Middle frontal gyrus (tissue), 1 donor: ENCODE data around the gene CXCR3.
"Not testable (repeated sequence)": the region's sequence is repeated elsewhere in the genome, so short reads cannot be mapped to it uniquely, and the experiment has no call there.

Source experiments
- DNase-seq: peaks from one replicate; pipeline ENCODE4 v3.0.0-alpha.2; 2015; ENCODE audit warnings: low spot score; ENCODE audit errors: extremely low spot score

The CXCR3 gene

DNA sequence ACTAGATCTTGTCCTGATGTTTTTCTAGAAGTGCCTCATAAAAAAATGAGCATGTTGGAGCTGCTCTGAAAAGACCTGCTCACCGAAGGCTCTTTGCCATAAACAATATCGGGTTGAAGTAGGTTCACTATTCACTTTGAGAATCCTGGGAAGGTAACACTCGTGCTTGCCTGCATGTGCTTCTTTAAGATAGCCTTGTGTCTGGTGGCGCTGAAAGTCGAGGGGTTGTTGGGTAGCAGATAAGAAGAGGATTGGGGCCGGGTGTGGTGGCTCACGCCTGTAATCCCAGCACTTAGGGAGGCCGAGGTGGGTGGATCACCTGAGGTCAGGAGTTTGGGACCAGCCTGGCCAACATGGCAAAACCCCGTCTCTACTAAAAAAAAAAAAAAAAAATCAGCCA is 6.6 kb downstream of the CXCR3 start:
- DNase-seq = not testable (repeated sequence)

DNA sequence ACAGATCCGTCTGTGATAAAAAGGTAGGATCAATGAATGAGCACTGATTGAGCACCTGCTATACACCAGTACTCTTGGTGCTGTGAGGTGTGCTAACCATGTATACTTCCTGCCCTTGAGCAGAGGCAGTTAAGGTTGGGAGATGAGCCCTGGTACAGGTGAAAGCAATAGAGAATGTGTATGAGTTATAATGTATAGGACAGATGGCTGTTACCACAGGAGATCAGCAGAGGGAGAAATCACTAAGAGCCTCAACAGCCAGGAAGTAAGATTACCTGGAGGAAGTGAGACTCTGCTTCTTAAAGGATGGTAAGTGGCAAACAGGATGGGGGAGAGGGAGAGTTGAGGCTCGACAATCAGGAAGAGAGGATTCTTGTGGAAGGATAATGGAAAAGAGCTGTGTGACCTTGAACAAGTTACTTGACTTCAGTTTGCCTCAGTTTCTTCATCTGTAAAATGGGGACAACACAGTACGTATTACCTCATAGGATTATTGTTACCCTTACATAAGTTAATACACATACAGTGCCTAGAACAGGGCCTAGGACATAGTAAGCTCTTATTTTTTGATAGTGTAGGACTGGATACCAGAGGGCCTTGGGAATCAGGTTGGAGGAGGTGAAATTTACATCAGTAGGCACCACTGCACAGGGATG is 9.1 kb downstream of the CXCR3 start:
- no peak for DNase-seq

DNA sequence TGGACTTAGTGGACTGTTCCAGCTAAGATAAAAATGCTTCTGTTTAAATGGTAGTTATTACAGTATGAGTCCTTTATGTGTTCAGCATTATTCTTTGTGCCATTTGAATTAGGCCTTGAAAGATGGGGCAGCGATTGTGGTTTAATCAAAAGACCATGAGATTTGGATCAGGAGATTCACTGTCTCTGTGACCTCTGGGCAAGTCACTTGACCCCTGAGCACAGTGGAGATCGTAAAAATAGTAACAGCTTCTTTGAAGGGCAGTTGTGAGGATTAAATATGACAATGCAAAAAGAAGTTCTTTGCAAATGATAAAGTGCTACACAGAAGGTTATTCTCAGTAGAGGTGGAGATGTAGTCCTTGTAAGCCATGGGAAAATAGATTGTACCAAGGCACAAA is 10.8 kb downstream of the CXCR3 start:
- DNase-seq = no peak

DNA sequence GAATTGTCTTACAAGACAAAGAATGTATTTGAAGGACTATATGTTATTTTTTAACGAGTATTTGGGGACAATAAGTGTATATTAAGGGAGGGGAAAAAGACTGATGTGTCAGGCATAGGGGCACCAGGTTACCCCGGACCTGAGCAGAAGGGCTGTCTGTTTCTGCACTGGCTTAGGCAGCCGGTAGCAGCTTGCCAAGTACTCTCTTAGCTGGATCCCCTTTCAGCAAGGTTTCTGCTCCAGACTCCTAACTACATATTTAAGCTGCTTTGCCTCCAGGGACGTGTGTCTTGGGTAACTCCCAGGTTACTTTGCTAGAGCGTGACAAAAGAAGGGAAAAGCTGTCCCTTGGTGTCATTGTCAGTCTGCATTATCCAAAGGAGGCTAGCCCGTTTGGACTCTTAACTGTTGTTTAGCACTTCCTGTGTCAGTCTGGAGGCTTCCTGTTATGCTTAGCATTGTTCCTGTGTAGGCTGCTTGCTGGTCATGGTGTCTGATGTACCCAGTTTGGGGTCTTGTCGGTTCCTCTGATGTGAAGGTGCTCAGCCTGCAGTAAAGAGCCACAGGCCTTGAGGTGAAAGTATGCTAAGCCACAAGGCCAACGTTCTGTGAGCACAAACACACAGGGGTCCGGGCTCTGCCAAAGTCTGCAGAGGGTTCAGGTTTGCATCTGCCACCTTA is 11.6 kb downstream of the CXCR3 start:
- no peak for DNase-seq

DNA sequence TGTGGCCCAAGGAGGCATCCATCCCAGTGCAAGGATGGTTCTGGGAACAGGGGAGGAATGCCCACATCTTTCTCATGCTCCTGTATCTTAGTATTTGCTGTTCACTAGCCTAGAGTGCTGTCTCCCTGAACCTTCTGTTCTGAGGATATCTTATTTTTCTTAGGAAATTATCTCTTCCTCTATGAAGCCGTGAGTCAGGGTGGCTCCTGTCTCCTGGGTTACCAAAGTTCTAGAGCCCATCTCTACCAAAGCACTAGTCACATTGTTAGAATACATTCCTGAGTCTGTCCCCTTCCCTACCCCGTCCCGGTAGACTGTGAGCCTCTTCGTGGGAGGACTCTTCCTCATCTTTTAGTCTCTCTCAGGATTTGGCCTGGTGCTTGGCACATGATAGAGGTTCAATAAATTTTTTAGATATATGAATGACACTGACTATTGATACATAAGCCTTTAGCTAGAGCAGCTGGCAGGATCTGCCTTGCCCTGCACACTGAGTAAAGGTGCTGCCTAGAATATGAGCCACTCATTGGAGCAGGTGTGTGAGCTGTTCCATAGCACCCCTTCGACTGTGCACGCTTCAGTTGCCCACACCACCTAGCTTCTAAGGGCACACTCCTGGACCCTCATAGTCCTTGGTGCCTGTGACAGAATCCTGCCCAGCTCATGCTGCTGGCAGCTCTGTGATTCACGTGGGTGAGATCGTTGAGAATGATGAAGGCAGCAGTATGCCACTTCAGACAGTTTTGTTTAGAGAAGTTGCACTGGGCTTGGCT is 13.3 kb downstream of the CXCR3 start:
- DNase-seq = no peak

DNA sequence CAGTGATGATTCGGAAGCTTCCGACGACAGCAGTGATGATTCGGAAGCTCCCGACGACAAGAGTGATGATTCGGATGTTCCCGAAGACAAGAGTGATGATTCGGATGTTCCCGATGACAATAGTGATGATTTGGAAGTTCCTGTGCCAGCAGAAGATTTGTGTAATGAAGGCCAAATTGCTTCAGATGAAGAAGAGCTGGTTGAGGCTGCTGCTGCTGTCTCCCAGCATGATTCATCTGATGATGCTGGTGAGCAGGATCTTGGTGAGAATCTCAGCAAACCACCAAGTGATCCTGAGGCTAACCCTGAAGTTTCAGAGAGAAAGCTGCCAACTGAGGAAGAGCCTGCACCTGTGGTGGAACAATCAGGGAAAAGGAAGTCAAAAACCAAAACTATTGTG is 14.2 kb downstream of the CXCR3 start:
- DNase-seq = no peak

DNA sequence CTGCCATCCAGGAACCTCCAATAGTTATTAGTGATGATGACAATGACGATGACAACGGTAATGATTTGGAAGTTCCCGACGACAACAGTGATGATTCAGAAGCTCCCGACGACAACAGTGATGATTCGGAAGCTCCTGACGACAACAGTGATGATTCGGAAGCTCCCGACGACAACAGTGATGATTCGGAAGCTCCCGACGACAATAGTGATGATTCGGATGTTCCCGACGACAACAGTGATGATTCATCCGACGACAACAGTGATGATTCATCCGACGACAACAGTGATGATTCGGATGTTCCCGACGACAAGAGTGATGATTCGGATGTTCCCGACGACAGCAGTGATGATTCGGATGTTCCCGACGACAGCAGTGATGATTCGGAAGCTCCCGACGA is 14.7 kb downstream of the CXCR3 start:
- no peak for DNase-seq

DNA sequence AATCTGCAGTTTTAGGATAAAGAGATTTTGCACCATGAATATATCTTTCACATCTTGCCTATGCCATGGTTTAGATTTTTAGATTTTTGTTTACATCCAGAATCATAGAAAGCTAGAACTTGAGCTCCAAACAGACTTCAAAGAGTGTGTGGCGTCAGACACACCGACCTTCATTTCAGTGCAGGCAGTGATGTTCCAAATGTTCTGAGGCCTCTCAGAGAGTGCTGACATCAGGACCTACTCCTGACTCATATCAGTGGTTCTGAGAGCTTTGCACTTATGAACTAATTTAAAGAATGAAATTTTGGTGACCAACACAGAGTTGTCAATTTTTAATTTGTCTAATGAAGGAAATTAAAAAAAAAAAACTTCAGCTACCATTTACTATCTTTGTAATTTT is 18.3 kb downstream of the CXCR3 start:
- DNase-seq = no peak

DNA sequence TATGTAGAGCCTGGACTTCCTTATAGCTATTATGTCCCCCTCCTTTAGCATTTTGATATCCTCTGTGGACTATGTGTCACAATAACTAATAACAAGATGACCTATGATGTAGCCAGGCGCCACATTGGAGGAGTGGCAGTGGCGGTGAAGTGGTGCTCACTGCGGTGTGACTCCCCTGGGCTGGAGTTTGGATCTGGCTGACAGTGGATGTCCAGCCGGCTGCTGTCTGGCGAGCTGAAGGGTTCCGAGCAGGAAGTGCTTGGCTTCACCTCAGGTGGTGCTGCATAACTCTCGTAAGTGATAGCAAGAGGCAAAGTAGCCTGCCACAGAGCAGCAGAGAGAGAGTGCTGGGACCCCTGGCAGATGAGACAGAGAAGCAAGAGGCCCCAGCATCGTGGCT is 25.1 kb downstream of the CXCR3 start:
- DNase-seq = not testable (repeated sequence)

DNA sequence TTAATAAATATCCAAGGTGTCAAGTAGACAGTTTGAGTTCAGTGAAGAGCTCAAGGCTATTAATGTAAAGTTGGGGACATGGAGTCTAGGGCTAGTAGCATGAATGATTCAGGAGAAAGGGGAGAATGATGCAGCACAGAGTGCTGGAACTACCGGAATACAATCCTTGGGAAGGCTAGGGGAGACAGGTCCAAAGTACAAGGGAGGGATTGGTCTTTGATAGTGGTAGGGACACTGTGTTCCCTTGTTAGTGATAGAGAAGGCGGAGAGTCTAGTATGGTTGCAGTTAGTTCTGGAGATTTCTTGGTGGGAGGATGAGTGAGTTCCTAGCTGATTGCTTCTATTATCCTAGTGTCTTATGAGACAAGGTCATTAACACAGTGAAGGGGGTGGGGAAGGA is 31.4 kb downstream of the CXCR3 start:
- no peak for DNase-seq

DNA sequence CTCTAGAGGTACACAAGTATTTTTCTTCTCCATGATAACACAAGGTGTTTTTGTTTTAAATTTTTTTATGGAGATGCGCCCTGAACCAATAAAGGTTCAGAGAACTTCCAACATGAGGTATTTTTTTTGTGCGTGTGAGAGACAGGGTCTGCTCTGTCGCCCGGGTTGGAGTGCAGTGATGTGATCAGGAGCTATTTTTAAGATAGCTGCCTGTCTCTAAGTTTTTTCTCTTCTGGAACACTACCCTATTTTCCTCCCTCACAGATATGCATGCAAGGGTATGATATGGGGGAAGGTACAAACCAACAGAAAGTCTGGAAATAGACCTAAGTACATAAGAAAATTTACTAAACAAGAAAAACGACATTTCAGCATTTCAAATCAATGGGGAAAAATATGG is 37.1 kb downstream of the CXCR3 start:
- no peak for DNase-seq

DNA sequence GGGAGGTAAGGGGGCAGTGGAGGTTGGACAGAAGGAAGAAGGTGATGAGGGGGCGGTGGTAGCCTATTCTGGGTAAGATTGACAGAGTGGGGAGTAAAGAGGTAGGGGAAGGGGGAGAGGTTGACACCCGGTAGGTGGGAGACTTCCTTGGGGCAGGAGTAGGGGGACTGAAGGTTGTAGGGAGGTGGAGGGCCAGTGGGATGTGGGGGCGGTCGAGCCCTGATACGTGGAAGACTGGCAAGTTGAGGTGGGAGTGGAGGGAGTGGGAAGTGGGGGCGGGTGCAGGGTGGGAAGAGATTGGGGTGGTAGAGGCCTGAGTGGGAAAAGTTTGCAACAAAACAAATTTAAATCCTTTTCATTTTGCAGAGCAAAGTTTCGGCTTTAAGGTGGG is 38.3 kb downstream of the CXCR3 start:
- DNase-seq = no peak

DNA sequence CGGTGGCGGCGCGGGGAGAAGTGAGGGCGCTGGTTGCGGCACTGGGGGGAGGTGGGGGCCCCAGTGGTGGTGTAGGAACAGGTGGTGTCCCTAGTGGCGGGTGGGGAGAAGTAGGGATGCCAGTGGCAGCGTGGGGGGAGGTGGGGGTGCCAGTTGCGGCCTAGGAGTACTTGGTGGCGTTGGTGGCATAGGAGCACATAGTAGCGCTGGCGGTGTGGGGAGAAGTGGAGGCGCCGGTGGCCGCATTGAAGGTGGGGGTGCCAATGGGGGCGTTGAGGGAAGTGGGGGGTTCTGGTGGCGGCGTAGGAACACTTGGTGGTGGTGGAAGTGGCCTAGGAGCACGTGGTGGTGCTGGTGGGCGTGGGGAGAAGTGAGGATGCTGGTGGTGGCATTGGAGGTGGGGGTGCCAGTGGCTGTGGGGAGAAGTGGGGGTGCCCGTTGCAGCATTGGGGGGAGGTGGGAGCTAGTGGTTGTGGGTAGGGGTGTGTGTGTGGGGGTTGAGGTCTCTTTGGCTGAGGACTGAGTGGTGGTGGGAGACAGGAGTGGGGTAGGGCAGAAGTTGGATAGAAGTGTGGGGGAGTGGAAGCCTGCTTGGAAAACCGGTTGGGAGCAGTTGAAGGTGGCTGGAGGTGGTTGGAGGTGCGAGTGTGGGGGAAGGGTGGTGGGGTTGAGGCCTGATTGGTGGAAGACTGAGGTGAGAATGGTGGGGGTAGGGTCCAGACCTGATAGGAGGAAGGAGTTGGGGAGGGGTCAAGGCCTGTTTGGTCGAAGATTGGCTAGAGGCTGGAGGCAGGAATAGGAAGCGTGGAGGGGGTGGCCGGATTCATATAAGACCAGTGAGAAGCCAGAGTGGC is 38.9 kb downstream of the CXCR3 start:
- DNase-seq = no peak

DNA sequence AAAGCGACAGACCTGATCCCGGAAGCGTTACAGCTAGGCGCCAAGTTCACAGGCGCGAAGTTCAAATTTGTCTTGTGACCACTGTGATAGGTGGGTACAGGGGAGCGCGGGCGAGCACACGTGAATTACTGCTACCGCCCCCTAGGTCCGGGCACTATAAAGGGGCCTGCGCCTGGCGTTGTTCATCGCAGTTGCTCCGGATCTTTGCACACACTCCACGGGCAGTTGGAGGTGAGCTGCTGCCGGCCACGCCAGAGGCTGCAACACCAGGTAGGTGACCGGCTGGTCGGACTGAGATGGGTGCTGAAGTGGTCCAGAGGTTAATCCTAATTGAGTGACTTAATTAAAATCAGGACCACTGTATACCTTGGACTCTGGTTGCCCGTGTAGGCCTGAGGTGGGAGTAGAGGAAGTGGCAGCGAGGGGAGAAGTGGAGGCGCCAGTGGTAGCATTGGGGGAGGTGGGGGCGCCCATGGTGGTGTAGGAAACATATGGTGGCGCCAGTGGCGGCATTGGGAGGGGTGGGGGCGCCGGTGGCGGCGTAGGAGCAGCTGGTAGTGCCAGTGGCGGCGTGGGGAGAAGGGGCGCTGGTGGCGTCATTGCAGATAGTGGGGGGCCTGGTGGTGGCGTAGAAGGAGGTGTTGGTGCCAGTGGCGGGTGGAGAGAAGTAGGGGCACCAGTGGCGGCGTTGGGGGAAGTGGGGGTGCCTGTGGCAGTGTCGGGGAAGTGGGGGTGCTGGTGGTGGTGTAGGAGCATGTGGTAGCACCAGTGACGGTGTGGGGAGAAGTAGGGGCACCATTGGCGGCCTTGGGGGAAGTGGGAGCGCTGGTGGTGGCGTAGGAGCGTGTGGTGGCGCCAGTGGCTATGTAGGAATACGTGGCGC is 39.8 kb downstream of the CXCR3 start, which contains the start of gene GCNA:
Gene GCNA (plus strand): TSS at position 185 of the 883 bp plus-strand sequence. CDS start 2,385 bp downstream, outside the sequence.
- DNase-seq = no peak

DNA sequence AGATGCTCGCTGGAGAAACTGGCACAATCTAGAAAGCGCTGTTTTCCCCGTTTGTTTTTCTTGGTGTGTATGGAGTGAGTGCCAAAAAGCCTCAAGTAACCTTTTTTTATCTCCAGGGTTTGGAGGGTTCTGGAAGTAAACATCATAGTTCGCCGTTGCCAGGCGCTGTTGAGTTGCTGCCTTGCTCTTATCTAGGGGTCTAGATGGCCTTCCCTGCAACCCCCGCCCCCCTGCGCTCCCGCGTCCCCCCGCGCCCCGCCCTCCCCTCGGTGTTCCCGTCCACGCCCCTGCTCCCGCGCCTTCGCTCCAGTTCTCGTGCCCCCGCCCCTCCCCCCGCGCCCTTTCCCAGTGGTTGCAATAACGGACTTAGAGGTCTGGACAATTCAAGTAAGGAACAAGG is 40.6 kb downstream of the CXCR3 start:
- DNase-seq = no peak

DNA sequence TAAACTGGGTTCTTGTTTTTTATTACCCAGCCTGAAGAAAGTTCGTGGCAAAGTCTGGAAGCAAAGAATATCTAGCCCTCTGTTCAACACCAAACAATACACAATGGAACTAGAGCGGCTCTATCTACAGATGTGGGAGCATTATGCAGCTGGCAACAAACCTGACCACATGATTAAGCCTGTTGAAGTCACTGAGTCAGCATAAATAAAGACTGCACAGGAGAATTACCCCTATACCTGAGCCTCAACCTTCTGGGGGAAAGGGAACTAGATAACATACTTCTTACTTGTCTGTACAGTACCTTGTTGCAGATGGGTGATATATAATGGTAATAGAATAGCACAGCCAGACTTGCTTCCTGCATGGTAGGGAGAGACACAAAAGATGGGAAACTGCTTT is 44.7 kb downstream of the CXCR3 start:
- no peak for DNase-seq

DNA sequence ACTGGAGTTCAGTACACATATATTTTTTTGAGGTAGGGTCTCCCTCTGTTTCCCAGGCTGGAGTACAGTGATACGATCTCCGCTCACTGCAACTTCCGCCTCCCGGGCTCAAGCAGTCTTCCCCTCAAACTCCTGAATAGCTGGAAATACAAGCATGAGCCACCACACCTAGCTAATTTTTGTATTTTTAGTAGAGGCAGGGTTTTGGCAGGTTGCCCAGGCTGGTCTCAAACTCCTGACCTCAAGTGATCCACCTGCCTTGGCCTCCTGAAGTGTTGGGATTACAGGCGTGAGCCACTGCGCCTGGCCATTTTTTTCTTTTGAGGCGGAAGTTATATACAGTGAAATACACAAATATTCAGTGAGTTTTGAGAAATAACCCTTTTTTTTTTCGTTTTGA is 46.9 kb downstream of the CXCR3 start:
- not testable (repeated sequence) for DNase-seq
